ENCODE results near the gene RPL19.

- TF ChIP-seq, protein P1, sequence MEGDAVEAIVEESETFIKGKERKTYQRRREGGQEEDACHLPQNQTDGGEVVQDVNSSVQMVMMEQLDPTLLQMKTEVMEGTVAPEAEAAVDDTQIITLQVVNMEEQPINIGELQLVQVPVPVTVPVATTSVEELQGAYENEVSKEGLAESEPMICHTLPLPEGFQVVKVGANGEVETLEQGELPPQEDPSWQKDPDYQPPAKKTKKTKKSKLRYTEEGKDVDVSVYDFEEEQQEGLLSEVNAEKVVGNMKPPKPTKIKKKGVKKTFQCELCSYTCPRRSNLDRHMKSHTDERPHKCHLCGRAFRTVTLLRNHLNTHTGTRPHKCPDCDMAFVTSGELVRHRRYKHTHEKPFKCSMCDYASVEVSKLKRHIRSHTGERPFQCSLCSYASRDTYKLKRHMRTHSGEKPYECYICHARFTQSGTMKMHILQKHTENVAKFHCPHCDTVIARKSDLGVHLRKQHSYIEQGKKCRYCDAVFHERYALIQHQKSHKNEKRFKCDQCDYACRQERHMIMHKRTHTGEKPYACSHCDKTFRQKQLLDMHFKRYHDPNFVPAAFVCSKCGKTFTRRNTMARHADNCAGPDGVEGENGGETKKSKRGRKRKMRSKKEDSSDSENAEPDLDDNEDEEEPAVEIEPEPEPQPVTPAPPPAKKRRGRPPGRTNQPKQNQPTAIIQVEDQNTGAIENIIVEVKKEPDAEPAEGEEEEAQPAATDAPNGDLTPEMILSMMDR (IDR thresholded peaks at IDR 0.05), result no peak
- no peak for TF ChIP-seq EZH2 (IDR thresholded peaks at IDR 0.05)
Observed at GRCh38 chr17:39252788-39253460, 52.8 kb downstream of the RPL19 start.
